GM18520 (cell line): ENCODE measurements around the gene HTD2.
"Not testable (repeated sequence)": the region's sequence is repeated elsewhere in the genome, so short reads cannot be mapped to it uniquely, and the experiment has no call there.

Experiments used
- ATAC-seq: cut with Tn5 transposase; IDR thresholded peaks from one replicate; pipeline ENCODE4 v1.9.1; 2021; ENCODE audit not compliant: unreplicated experiment

HTD2 gene

GRCh38 chr3:58305882-58306711 lies at the start of gene HTD2, which contains the start of gene RPP14:
Gene HTD2, plus strand, starts transcription at chr3:58306520. Its CDS starts 11,094 bp downstream, at chr3:58317614.
Gene RPP14, plus strand, starts transcription at chr3:58306245. Its CDS starts 4,085 bp downstream, at chr3:58310330.
- peak; percentile 77 for ATAC-seq

DNA sequence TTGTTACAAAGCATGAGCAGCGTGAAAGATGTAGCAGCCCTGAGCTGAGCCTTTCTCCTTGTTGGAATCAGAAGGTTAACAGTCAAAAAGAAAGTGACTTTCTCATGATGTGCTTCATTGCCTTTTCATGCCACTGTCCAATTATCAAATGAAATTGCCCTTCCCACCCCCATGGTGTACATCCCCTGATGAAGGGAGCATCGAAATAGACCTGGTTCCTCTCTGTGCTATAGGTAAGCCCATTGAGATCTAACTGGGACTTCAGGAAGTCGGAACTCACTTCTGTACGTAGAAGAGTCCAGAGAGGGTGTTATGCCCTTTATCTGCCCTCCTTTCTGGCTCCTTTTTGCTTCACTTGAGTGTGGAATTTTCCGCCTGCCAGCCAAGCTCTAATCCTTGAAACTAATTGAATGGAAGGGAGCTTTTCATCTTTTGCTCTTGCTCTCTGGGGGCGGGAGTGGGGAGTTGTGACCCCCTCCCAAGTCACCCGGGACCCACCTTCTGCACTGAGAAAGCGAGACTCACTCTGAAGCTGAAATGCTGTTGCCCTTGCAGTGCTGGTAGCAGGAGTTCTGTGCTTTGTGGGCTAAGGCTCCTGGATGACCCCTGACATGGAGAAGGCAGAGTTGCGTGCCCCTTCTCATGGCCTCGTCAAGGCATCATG lies 47.8 kb upstream of the HTD2 start:
- ATAC-seq: no peak

DNA sequence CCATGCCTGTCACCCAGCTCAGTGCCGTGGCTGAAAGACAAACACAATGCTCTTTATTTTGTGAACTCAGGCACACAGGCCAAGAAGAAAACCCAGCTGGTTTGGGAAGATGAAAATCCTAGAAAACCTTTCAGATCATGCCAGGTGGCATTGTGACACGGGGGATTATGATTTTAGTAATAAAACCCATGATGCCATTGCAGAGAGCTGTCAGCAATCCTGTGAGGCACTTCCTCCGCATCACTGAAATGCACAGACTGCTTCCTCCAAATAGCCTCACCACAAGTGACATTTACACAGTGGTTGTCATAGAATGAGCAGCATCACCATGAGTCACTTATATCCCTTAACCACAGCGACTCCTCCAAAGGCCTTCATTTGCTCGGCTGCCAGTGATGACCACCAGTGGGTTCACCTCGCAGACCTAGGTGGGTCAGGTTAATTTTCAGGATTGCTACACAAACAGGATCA lies 46.0 kb upstream of the HTD2 start:
- no peak for ATAC-seq

DNA sequence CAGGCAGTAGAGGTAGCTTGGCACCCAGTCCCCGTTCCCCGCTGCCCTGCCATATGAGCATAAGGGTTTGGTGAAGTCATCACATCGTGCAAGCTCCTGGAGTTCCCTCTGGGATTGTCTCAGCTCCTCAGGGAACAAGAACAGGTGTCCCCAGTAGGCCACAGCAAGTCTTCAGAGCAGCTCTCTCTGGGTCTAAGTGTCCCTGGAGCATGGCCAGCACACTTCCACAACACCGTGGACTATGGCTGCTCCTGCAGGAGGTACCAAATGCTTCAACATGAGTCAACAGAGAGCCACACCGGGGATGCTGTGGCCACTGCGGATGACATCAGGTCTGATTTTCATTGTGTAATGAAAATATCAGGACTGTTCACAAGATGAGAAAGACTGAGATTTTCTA lies 45.6 kb upstream of the HTD2 start:
- no peak for ATAC-seq

GRCh38 chr3:58261954-58262666 lies 44.2 kb upstream of the HTD2 start:
- ATAC-seq: no peak

GRCh38 chr3:58266577-58266976 lies 39.7 kb upstream of the HTD2 start:
- no peak for ATAC-seq

DNA sequence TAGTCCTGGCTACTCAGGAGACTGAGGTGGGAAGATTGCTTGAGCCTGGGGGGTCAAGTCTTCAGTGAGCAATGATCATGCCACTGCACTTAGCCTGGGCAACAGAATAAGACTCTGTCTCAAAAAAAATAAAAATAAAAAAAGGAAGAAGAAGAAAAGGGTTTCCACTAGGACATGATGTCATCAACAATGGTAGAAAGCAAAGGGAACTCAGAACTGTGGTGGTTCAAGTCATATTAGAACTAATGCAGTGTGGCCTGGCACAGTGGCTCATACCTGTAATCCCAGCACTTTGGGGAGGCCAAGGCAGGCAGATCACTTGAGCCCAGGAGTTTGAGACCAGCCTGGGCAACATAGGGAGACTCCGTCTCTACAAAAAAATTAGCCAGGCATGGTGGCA lies 38.8 kb upstream of the HTD2 start:
- ATAC-seq: not testable (repeated sequence)

DNA sequence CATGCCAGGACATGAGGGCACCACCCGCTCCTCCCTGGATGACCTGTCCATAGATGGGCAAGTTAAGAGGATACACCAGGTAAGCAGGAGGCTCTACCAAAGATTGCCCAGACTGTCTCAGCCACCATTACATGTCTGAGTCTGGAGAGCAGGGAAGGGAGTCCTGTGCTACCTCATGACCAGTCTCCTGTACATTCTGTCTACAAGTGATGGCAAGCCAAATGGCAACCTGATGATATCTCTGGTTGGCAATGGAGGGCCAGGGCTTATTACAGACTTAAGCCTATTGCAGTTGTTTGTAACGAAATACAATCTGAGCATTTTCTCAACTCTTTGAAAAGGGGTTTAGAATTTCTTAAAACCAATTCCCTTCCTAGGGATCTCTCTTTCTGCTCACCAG lies 37.0 kb upstream of the HTD2 start:
- no peak for ATAC-seq

GRCh38 chr3:58270485-58270884 lies 35.8 kb upstream of the HTD2 start:
- ATAC-seq: no peak

- ATAC-seq: no peak
These were observed 34.3 kb upstream of the HTD2 start for GRCh38 chr3:58271901-58272501.

DNA sequence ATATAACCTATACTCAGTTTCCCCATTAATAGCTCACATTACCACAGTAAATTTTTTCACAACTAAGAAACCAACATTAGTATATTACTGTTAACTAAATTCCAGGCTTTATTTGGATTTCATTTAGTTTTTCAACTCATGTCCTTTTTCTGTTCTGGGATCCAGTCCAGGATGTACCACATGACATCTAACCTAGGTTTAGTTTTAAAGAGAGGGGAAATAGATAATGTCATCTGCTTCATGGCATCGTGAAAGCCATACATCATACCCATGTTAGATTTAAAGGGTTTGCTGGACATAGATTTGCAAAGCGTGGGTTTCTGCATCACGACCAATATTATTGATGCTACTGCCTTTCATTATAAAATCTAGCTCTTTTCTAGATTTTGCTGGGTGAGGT lies 33.4 kb upstream of the HTD2 start:
- no peak for ATAC-seq

GRCh38 chr3:58273362-58273761 lies 33.0 kb upstream of the HTD2 start:
- ATAC-seq: not testable (repeated sequence)

- no peak for ATAC-seq
These were observed 32.2 kb upstream of the HTD2 start for GRCh38 chr3:58274027-58274614.

DNA sequence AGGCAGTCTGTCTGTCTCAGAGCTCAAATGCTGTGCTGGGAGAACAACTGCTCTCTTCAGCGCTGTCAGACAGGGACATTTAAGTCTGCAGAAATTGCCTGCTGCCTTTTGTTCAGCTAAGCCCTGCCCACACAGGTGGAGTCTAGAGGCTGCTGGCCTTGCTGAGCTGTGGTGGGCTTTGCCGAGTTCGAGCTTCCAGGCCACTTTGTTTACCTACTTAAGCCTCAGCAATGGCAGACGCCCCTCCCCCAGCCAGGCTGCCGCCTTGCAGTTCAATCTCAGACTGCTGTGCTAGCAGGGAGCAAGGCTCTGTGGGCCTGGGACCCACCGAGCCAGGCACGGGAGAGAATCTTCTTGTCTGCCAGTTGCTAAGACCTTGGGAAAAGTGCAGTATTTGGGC lies 25.3 kb upstream of the HTD2 start:
- no peak for ATAC-seq

DNA sequence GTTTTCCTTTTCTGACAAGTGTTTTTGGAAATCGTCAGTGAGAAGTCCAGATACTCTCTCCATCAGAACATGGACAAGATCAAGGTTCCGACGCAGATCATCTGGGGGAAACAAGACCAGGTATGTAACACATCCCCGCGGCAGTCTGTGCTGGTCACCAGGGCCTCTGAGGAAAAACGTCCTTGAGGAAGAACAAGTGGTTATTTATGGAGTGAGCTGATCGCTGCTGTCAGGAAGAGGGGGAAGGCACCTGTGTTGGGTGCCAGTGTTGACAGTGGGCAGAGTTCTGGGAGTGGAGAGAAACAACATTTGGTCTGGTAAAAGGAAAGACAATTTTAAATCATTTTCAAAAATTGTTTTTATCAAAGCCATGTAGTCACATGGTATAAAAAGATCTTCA lies 21.0 kb upstream of the HTD2 start:
- no peak for ATAC-seq

DNA sequence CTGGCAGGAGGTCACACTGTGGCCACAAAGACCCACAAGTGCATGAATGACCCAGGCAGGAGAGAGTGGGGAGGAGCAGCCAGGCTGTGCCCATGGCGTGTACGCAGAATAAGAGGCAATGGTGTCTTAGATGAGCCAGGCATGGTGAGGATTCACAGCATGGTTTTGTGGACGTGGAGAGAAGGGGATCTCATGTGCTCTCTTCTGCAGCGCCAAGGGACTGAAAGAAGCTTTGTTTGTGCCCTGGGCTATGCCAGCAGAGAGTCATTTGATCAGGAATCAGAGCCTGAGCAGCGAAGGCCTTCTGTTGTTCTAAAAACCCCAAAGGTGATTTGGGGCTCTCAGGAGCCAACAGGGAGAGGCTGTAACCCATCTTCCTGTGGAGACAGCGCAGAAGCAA lies 19.0 kb upstream of the HTD2 start:
- no peak for ATAC-seq

GRCh38 chr3:58288011-58288728 lies 18.1 kb upstream of the HTD2 start:
- no peak for ATAC-seq

- ATAC-seq: not testable (repeated sequence)
These were observed 17.2 kb upstream of the HTD2 start for GRCh38 chr3:58288964-58289613.

- ATAC-seq: not testable (repeated sequence)
These were observed 15.9 kb upstream of the HTD2 start for GRCh38 chr3:58290446-58290845.
